NCI-H1694 treated with DMSO at 0.1 percent for 48 hours (cell line): ENCODE data around the gene SRCIN1.

Experiments
- DNase-seq: peaks from one replicate; lab custom pipeline; 2025; lab: John Stamatoyannopoulos, UW

SRCIN1 gene

DNA sequence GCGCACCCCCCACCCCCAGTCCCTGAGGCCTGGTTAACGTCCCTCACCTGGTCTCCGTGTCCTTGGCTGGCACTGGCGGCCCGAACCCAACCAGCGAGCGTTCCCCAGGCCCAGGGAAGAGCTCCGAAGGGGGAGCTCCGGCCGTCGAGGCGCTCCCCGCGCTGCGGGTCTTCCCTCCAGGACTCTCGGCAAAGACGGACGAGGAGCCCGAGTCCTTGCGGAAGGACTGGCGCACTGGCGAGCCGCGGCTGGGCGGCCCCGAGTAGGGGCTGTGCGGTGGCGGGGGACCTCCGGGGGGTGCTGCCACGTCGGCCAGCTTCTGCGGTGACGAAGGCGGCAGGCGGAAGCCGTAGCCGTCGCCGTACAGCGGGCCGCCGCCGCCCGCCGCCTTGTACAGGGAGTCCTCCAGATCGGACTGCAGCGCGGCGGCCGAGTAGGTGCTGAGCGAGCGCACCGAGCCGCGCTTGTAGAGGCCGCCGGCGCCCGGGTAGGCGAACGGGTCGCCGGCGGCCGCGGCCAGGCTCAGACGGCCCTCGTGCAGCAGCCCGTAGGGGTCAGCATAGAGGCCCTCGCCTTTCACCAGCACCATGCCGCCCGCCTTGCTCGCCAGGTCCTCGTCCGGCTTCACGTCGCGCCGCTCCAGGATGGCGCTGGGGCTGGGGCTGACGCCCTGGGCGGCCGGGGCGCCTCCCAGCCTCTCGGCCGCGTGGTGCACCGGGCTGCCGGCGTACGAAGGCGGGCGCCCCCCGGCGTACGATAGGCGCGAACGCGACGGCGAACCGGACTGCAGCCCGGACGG, 44.1 kb downstream of the SRCIN1 start:
- DNase-seq = no peak

- no peak for DNase-seq
Measured at GRCh38 chr17:38560503-38561318, 45.0 kb downstream of the SRCIN1 start.

- DNase-seq = no peak
Measured at GRCh38 chr17:38559880-38560230, 45.9 kb downstream of the SRCIN1 start.

DNA sequence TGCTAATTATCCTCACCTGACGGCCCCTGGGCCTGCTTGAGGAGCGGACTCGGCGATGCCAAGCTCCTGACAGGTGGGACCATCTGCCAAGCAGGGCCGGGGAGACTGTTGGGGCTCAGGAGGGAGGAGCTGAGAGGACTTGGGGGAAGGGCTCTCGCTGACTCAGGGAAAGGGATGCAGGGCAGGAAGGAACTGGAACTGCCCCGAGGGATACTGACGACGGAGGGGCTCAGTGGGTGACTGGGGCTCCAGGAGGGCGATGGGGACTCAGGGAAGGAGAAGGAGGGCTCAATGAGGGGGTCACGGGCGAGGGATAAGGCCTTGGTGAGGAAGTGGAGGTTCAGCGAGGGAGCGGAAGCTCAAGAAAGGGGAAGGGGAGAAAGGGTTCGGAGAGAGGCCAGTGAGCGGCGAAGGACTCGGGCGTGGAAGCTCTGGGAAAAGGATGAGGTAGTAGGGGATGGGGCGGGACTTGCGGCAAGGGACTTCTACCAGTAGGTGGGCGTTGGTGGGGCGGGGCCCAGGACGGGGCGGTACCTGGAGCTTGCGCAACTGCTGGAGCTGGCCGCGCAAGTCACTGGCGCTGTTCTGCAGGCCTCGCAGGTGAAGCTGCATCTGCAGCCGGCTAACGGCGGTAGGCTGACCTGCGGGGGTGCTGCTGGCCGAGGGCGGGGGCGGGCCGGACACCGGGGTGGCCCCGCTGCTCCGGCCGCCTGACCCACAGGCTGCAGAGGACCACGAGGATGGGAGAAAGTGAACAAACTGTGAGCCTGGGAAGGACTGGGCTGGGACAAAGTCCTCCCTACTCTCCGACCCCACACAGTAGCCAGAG, 46.5 kb downstream of the SRCIN1 start:
- peak; percentile 87 for DNase-seq

DNA sequence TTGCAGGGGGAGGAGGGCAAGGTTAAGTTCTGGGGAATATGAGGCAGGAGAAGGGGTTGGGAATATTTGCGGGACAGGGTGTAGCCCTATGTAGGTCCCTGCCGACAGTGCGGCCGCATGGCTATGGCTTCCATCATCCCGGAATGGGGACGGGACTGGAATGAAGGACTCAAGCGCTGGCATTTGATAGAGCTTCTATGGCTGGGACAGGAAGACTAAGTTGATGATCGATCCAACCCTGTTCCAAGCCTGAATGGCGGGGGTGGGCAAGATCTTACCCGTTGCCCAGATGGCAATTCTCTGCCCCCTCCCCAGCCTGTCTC, 47.1 kb downstream of the SRCIN1 start:
- DNase-seq = peak; percentile 46

GRCh38 chr17:38557836-38558727, 47.7 kb downstream of the SRCIN1 start:
- peak; percentile 92 for DNase-seq

DNA sequence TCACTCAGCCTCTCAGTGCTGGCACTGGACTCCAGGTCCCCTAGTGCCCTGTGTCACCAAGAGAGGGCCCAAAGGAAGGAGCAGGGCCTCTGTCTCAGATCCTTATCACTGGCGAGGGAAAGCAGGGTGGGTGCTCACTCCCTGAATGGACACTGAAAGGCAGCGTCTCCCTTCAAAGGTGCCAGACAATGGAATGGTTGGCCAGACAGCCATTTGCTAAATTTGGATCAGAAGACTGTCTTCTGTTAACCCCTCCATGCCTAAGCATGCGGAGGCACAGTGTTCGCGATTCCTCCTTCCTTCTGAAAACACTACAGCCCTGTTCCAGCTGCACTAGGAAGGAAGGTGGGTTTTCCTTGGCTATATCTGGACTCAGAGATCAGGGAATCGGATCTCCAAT, 48.4 kb downstream of the SRCIN1 start:
- DNase-seq = no peak

DNA sequence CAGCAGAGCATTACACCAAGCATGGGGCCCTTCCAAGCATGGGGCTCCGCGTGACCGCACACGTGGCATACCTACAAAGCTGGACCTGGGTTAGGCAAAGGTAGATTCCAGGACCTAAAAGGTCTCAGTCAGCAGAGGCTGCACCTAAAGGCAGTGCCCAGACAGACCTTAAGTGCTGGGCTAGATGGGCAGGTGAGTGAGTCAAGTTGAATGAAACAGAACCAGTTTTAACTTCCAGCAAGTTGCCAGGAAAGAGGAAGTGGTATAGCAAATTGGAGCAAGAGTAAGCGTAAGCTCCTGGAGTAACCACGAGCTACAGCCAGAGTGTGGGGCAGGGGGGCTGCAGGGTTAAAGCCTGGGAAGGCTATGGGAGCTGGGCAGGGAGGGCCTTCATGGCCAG, 49.5 kb downstream of the SRCIN1 start:
- no peak for DNase-seq

- DNase-seq = no peak
Measured at GRCh38 chr17:38554430-38555350, 51.1 kb downstream of the SRCIN1 start.

DNA sequence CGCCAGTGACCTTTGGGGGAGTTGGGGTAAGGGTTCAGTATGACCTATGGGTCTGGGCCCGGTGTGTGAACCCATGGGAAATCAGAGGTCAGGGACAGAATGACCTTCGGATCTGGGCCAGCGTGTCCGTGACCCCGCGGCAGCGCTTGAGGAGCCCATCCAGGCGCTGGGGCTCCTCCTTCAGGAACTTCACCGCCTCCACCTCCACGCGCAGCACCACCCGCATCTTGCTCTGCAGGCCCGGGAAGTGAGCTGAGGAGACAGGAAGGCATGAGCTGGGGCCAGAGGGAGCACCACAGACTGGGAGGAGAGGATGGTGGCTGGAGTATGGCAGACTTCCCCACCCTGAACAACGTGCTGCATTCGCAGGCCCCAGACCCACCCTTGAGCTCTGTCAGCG, 53.4 kb downstream of the SRCIN1 start:
- DNase-seq = no peak

DNA sequence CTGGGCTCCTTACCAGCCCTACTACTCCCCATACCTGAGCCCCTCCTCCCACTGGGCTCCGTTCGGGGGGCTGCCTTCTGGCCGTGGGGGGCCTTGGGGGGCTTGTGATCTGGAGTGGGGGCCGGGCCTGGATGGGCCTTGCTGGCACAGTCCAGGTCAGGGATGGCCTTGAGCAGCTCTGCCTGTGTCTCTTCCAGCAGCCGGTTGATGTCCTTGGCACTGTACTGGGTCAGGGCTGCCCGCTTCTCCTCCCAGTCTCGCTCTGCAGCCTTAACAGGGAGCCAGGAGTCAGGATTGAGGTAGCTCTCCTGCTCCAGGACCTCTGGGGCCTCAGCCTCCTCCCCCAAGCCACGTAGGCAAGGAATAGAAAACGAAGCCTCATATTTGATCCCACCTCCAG, 54.6 kb downstream of the SRCIN1 start:
- DNase-seq = no peak

DNA sequence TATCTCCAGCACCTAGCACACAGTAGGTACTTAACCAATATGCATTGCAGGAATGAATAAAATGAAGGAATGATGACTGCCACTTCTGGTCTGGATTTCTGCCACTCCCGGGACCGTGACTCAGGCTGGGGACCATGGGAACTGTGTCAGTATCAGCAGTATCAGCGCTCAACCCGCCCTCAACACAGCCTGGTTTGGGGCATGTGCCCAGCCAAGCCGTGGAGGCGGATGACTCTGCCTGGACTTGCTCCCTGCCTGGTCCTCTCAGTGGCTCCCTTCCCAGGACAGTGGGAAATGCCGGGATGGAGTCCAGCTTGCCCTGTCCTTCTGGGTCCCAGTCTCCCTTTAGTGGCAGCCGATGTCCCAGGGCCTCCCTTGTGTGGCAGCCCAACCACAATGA, 55.1 kb downstream of the SRCIN1 start:
- DNase-seq = no peak

GRCh38 chr17:38549285-38549684, 56.5 kb downstream of the SRCIN1 start:
- DNase-seq = no peak

GRCh38 chr17:38547444-38547843, 58.3 kb downstream of the SRCIN1 start:
- DNase-seq = no peak

DNA sequence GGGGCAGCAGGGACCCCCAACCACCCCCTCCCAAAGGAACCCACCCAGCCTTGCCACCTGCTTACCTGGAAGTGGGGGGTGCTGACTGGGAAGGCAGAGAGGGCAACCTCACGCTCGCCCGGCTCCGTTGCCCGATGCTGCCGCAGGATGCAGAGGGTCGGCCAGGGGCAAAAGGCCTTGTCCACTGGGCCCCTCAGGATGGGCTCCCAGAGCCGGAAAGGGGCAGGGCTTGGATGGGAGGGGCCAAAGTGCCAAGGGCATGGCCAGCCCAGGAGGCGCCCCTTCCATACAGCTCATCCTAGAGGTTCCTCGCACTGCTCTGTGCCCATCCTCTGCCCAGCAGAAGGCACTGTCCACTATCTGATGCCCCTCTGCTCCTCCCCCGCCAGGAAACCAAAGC, 59.4 kb downstream of the SRCIN1 start:
- no peak for DNase-seq

GRCh38 chr17:38545531-38546225, 60.1 kb downstream of the SRCIN1 start:
- DNase-seq = no peak

GRCh38 chr17:38544839-38545209, 60.9 kb downstream of the SRCIN1 start:
- DNase-seq = no peak

DNA sequence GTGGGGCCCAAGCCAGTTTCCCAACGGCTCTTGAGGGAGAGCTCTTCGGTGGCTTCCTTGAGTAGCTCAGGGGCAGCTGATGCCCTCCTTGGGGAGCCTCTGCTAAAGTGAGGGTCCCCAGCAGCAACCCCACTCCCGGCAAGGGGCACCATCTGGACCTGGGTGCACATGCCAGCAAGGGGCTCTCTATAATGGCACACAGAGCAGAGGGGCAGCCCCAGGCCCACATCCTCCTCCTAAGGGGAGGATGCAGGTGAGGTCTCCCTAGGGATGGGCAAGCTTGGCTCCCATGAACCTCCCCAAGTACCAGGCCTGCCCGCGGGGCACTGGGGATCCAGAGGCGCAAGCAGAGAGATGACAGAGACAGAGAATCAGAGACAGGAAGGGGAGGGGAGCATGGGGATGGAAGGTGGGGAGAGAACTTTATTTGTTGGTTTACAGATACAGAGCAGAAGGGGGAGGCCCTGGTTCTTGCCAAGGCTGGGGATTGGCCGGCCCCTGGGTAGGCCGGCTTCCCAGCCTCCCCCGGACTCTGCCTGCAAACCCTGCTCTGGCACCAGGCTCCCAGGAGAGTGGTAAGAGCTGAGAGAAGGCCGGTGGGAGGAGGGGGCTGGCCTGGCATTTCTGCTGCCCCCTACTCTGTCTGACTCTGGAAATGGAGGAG, 61.4 kb downstream of the SRCIN1 start:
- DNase-seq = no peak

DNA sequence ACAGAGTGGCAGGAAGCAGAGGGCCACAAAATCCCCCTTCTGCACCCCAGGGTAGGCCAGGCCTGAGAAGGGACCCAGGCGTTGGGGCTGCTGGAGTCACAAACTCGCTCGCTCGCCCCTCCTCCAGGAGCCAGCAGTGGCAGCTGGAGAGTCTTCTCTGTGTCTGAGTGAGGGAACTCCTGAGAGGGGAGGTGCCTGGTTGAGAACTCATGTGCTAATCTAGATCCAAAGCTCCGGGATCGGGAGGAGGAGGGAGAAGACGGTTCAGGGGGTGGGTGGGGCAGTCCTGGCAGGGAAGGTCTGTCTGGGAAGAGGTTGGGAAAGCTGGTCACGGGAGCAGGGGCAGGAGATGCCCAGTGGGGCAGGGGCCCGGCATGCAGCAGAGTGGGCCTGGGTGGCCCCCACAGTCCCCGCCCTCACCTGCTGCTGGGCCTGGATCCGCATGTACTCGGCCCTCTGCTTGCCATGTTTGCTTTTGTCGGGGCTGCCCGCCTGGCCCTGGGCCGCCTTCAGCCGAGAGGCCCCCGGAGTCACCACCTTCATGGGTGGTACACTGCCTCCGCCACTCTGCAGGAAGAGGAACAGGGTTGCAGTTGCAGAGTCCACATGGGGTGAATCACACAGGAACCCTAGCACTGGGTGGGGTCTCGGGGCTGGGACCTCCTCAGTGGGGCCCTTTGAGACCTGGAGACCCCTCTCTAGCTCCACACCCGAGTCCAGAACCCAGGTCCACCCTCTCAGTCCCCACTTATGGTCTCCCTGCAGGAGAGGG, 62.2 kb downstream of the SRCIN1 start:
- DNase-seq = no peak
